ENCODE data around the gene CST1. TPM values are rescaled to one million over a fixed set of nuclear protein-coding genes. Genes with fewer than 3 reads are reported as not detected.

The CST1 gene
- total RNA-seq: 2.0 and 75.0 TPM in 2 replicates

GRCh38 chr20:23750786-23751185 is at the start of gene CST1:
CST1 (minus strand) TSS chr20:23750935; CDS start chr20:23750866, 69 bp downstream.

Small RNAs within 50 kb of the gene (small RNA-seq; reads per million reads assigned to genes)
- gene CST2P1 (ENCODE audit: low replicate concordance): not detected

Other genes starting within 250 kb of the CST1 start
- not detected in 2 replicates for gene CST9L, start 182.5 kb downstream of the CST1 start, total RNA-seq
- gene CST9, start 145.0 kb downstream of the CST1 start, total RNA-seq: not detected in 2 replicates
- gene CST3, start 113.0 kb downstream of the CST1 start, total RNA-seq: 191 and 236 TPM in 2 replicates
- gene CST4, start 61.9 kb downstream of the CST1 start, total RNA-seq: 10.7 TPM in 1 of 2 replicates, not detected in the other
- 0.57 TPM in 1 of 2 replicates, not detected in the other for gene CST2, start 75.8 kb upstream of the CST1 start, total RNA-seq
- gene CST5, start 128.8 kb upstream of the CST1 start, total RNA-seq: not detected in 2 replicates
- gene GGTLC1, start 237.8 kb upstream of the CST1 start, total RNA-seq: not detected in 2 replicates

Data from placental pericyte (primary cell).